IMR-90 (cell line): ENCODE results near the gene OR14C36. TPM values are rescaled to one million over a fixed set of nuclear protein-coding genes. Genes with fewer than 3 reads are reported as not detected.

Source experiments
- ATAC-seq: fragments of 200-7000 bp; cut with Tn5 transposase; 2 replicates; pipeline ENCODE4 v1.9.1; 2020; ENCODE audit warnings: low read depth, mild to moderate bottlenecking, moderate library complexity
- Bru-seq: library from RNA; stranded (reverse); fragments of 400-500 nt; gene quantifications from one replicate; lab custom pipeline; 2021; lab: Mats Ljungman, UMichigan
- BruChase-seq, 2 experiments: library from RNA; stranded (reverse); fragments of 400-500 nt; gene quantifications; one replicate each; lab custom pipeline; 2021; lab: Mats Ljungman, UMichigan
- BruUV-seq: library from RNA; stranded (reverse); fragments of 400-500 nt; replicated peaks from 2 replicates; lab custom pipeline; 2021; lab: Mats Ljungman, UMichigan
- CTCF ChIA-PET: fragments of 300-600 bp; formaldehyde crosslinking; extraction: SDS; loops from one replicate; lab custom pipeline; 2021; ENCODE audit warnings: antibody characterized with exemption; lab: Yijun Ruan, JAX
- POLR2A ChIA-PET: fragments of 300-600 bp; sonication (Branson Sonifier 250); formaldehyde crosslinking; loops from one replicate; lab custom pipeline; 2022; ENCODE audit warnings: antibody characterized with exemption; ENCODE audit not compliant: unreplicated experiment; lab: Charles Lee
- DNase-seq: peaks from one replicate; pipeline ENCODE4 v3.0.0; 2013
- H2AFZ ChIP-seq: replicated peaks from 2 replicates; pipeline ENCODE3; 2013; ENCODE audit warnings: low read length, mild to moderate bottlenecking; ENCODE audit not compliant: poor library complexity
- H2AK5ac ChIP-seq: 2 replicates; pipeline ENCODE4 v1.6.1; 2013; ENCODE audit warnings: low read depth, low read length, inconsistent platforms
- H2AK9ac ChIP-seq: replicated peaks from 2 replicates; pipeline ENCODE3; 2013; ENCODE audit warnings: mild to moderate bottlenecking, low read depth, low read length, moderate library complexity; ENCODE audit not compliant: poor library complexity
- H2BK120ac ChIP-seq: 2 replicates; pipeline ENCODE4 v1.6.1; 2013; ENCODE audit warnings: low read depth, low read length, inconsistent platforms
- H2BK15ac ChIP-seq: 3 replicates; pipeline ENCODE4 v1.6.1; 2013; ENCODE audit warnings: low read depth, low read length, inconsistent platforms
- H2BK20ac ChIP-seq: 2 replicates; pipeline ENCODE4 v1.6.1; 2013; ENCODE audit warnings: low read depth, mild to moderate bottlenecking, inconsistent platforms, low read length, moderate library complexity
- H2BK5ac ChIP-seq: 2 replicates; pipeline ENCODE4 v1.6.1; 2013; ENCODE audit warnings: mild to moderate bottlenecking, low read depth, low read length, inconsistent platforms; ENCODE audit not compliant: poor library complexity, severe bottlenecking
- H3K14ac ChIP-seq: replicated peaks from 2 replicates; pipeline ENCODE4 v1.6.1; 2013; ENCODE audit warnings: low read depth, low read length, inconsistent platforms
- H3K18ac ChIP-seq: 2 replicates; pipeline ENCODE4 v1.6.1; 2013; ENCODE audit warnings: low read depth, low read length, control low read depth
- H3K23ac ChIP-seq: 2 replicates; pipeline ENCODE4 v1.6.1; 2013; ENCODE audit warnings: low read depth, low read length, inconsistent platforms
- H3K27ac ChIP-seq: 2 replicates; pipeline ENCODE4 v1.5.1; 2013; ENCODE audit warnings: mild to moderate bottlenecking, control low read depth, low read length; ENCODE audit not compliant: insufficient read depth
- H3K27me3 ChIP-seq: 2 replicates; pipeline ENCODE4 v1.6.1; 2013; ENCODE audit warnings: low read length; ENCODE audit not compliant: control insufficient read depth, insufficient read depth
- H3K36me3 ChIP-seq: 2 replicates; pipeline ENCODE4 v1.6.1; 2013; ENCODE audit warnings: low read length, mixed read lengths; ENCODE audit not compliant: control insufficient read depth, insufficient read depth
- H3K4ac ChIP-seq: 2 replicates; pipeline ENCODE4 v1.6.1; 2013; ENCODE audit warnings: low read depth, low read length, inconsistent platforms
- H3K4me1 ChIP-seq: 2 replicates; pipeline ENCODE4 v1.6.1; 2013; ENCODE audit warnings: low read length, mixed read lengths; ENCODE audit not compliant: control insufficient read depth, insufficient read depth
- H3K4me2 ChIP-seq: 2 replicates; pipeline ENCODE4 v1.6.1; 2013; ENCODE audit warnings: low read depth, mild to moderate bottlenecking, control low read depth, low read length, moderate library complexity
- H3K4me3 ChIP-seq: 2 replicates; pipeline ENCODE4 v1.5.1; 2013; ENCODE audit warnings: low read depth, mild to moderate bottlenecking, control low read depth, low read length, moderate library complexity; ENCODE audit not compliant: insufficient read depth
- H3K56ac ChIP-seq: 2 replicates; pipeline ENCODE4 v1.6.1; 2013; ENCODE audit warnings: low read length, inconsistent platforms; ENCODE audit not compliant: insufficient read depth; ENCODE audit errors: extremely low read depth
- H3K79me1 ChIP-seq, 2 experiments: 2 replicates each; pipeline ENCODE4 v1.6.1; 2013; ENCODE audit warnings: low read length in 2 of 2, inconsistent platforms in 1 of 2, low read depth in 1 of 2
- H3K9ac ChIP-seq: 2 replicates; pipeline ENCODE4 v1.6.1; 2013; ENCODE audit warnings: low read depth, low read length, control low read depth
- H3K9me1 ChIP-seq: 2 replicates; pipeline ENCODE4 v1.6.1; 2013; ENCODE audit warnings: low read length, inconsistent platforms; ENCODE audit not compliant: insufficient read depth
- H3K9me3 ChIP-seq: 2 replicates; pipeline ENCODE4 v1.6.1; 2013; ENCODE audit warnings: low read length; ENCODE audit not compliant: control insufficient read depth, insufficient read depth
- H4K20me1 ChIP-seq: 2 replicates; pipeline ENCODE4 v1.6.1; 2013; ENCODE audit warnings: low read length, inconsistent platforms; ENCODE audit not compliant: insufficient read depth
- H4K5ac ChIP-seq: 2 replicates; pipeline ENCODE4 v1.6.1; 2013; ENCODE audit warnings: mild to moderate bottlenecking, low read depth, low read length, control low read depth
- H4K8ac ChIP-seq, 2 experiments: 2 replicates each; pipeline ENCODE4 v1.6.1; 2013; ENCODE audit warnings: low read depth in 2 of 2, low read length in 2 of 2, control low read depth in 1 of 2, inconsistent platforms in 1 of 2
- H4K91ac ChIP-seq: 2 replicates; pipeline ENCODE4 v1.6.1; 2013; ENCODE audit warnings: low read depth, low read length, inconsistent platforms; ENCODE audit not compliant: insufficient read depth
- BHLHE40 ChIP-seq: fragments of 150-350 bp; IDR thresholded peaks from 2 replicates; pipeline ENCODE4 v1.6.1; 2016; ENCODE audit warnings: mild to moderate bottlenecking, low read depth, low read length
- CEBPB ChIP-seq: IDR thresholded peaks from 2 replicates; pipeline ENCODE4 v1.6.1; 2012; ENCODE audit warnings: low read depth, low read length, improper control_type of control experiment
- CHD1 ChIP-seq: IDR thresholded peaks from 2 replicates; pipeline ENCODE4 v1.6.1; 2012; ENCODE audit warnings: low read depth, low read length, improper control_type of control experiment
- FOS ChIP-seq: fragments of 150-350 bp; IDR thresholded peaks from 2 replicates; pipeline ENCODE4 v1.6.1; 2016; ENCODE audit warnings: low read depth, low read length
- MAFK ChIP-seq: IDR thresholded peaks from 2 replicates; pipeline ENCODE4 v1.6.1; 2012; ENCODE audit warnings: low read depth, low read length, improper control_type of control experiment
- MAZ ChIP-seq: IDR thresholded peaks from 2 replicates; pipeline ENCODE4 v1.6.1; 2012; ENCODE audit warnings: low read depth, mild to moderate bottlenecking, low read length, improper control_type of control experiment, moderate library complexity, borderline replicate concordance
- MXI1 ChIP-seq: IDR thresholded peaks from 2 replicates; pipeline ENCODE4 v1.6.1; 2012; ENCODE audit warnings: low read depth, mild to moderate bottlenecking, low read length, moderate library complexity, borderline replicate concordance
- NFE2L2 ChIP-seq: fragments of 150-350 bp; IDR thresholded peaks from 2 replicates; pipeline ENCODE4 v1.6.1; 2016; ENCODE audit warnings: low read depth, mild to moderate bottlenecking, low read length
- POLR2A ChIP-seq: IDR thresholded peaks from 2 replicates; pipeline ENCODE4 v1.6.1; 2012; ENCODE audit warnings: mild to moderate bottlenecking, low read depth, low read length
- RAD21 ChIP-seq: IDR thresholded peaks from 2 replicates; pipeline ENCODE4 v1.6.1; 2012; ENCODE audit warnings: low read length, improper control_type of control experiment
- RCOR1 ChIP-seq: IDR thresholded peaks from 2 replicates; pipeline ENCODE4 v1.6.1; 2012; ENCODE audit warnings: mild to moderate bottlenecking, low read length, improper control_type of control experiment; ENCODE audit not compliant: insufficient replicate concordance
- RFX5 ChIP-seq: IDR thresholded peaks from 2 replicates; pipeline ENCODE4 v1.8.0; 2012; ENCODE audit warnings: low read depth, mild to moderate bottlenecking, low read length, moderate library complexity
- SMC3 ChIP-seq: fragments of 150-350 bp; IDR thresholded peaks from 2 replicates; pipeline ENCODE4 v1.6.1; 2016; ENCODE audit warnings: low read depth, mild to moderate bottlenecking, antibody characterized with exemption, low read length, moderate library complexity
- USF2 ChIP-seq: fragments of 150-350 bp; IDR thresholded peaks from 2 replicates; pipeline ENCODE4 v1.6.1; 2017; ENCODE audit warnings: mild to moderate bottlenecking, antibody characterized with exemption, low read length, low read depth
- WGBS, 2 experiments: methylation state at CpG; one replicate each; pipeline versions ENCODE4 v1.1.5 to v1.1.7; 2013; ENCODE audit warnings: missing lambda C conversion rate in 2 of 2; ENCODE audit not compliant: insufficient read length in 1 of 2; ENCODE audit errors: extremely low coverage in 2 of 2; 5-methylcytosine and 5-hydroxymethylcytosine counted together
- dilution Hi-C: fragments of 300-500 bp; cut with HindIII; formaldehyde crosslinking; loops from one replicate; pipeline ENCODE4 v1.14.3; 2018; ENCODE audit warnings: low sequenced_read_pairs; ENCODE audit not compliant: unreplicated experiment
- in situ Hi-C: fragments of 300-500 bp; cut with MboI; formaldehyde crosslinking; loops from 3 replicates; pipeline ENCODE4 v1.14.3; 2019; ENCODE audit warnings: low sequenced_read_pairs, inconsistent platforms, mixed read lengths
- intact Hi-C: fragments of 100-400 bp; cut with micrococcal nuclease; formaldehyde crosslinking; loops from 2 replicates; pipeline ENCODE4 v1.10.0; 2022
- long read RNA-seq: library from polyadenylated mRNA; unstranded; transcript quantifications from one replicate; pipeline ENCODE4 v2.0.0, GENCODE V29; 2021; ENCODE audit not compliant: unreplicated experiment
- polyA plus RNA-seq, 3 experiments: library from polyadenylated mRNA; depleted of rRNA; stranded (reverse); fragments of >200 nt; gene quantifications; 2 replicates each; pipeline ENCODE4 v1.2.3, GENCODE V29; 2012; ENCODE audit warnings: low replicate concordance in 1 of 3
- total RNA-seq: library from RNA; depleted of rRNA; stranded (reverse); fragments of >200 nt; gene quantifications from 2 replicates; pipeline ENCODE4 v1.2.3, GENCODE V29; 2012; rRNA removed
- TF ChIP-seq, protein P1 (sequence below): conservative IDR thresholded peaks from 2 replicates; pipeline ENCODE4 v1.5.1; 2012; ENCODE audit warnings: mild to moderate bottlenecking, low read depth, low read length, improper control_type of control experiment

The OR14C36 gene, protein sequence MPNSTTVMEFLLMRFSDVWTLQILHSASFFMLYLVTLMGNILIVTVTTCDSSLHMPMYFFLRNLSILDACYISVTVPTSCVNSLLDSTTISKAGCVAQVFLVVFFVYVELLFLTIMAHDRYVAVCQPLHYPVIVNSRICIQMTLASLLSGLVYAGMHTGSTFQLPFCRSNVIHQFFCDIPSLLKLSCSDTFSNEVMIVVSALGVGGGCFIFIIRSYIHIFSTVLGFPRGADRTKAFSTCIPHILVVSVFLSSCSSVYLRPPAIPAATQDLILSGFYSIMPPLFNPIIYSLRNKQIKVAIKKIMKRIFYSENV
- total RNA-seq (not detected in 2 replicates), polyA plus RNA-seq (2012; rRNA removed) (not detected in 2 replicates), Bru-seq, nascent RNA (not detected), BruChase-seq, experiment 1, labeled RNA remaining after a 6-hour chase (not detected), BruChase-seq, experiment 2, labeled RNA remaining after a 2-hour chase (not detected)
- not detected in 2 replicates for polyA plus RNA-seq (2012; cell fraction: cytosol; rRNA removed)
- not detected in 2 replicates for polyA plus RNA-seq (2012; cell fraction: nucleus; rRNA removed; ENCODE audit: low replicate concordance)
- long read RNA-seq: 0 reads

DNA sequence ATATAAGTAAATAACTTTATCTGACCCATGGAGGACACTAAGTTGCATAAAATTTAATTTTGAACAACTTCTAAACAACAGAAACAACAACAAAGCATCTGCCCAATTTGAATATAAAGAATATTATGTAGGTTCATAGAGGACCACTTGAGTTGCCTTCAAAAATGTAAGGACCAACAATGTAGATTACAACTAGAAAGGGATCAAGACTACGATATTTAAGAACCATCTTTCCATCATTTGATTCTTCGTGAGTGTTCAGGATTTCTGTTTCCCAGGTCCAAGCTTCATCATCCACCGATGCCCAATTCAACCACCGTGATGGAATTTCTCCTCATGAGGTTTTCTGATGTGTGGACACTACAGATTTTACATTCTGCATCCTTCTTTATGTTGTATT, at the start of gene OR14C36:
TSS of gene OR14C36 (plus strand) at position 301 of the 400 bp plus-strand sequence. CDS start at position 301, 0 bp downstream.
- no peak within 1 kb of the TSS for H2BK20ac ChIP-seq

More for the DNA sequence above, at the start of gene OR14C36:
- TF ChIP-seq RAD21 (no peak), RCOR1 (no peak), MAFK (no peak), USF2 (no peak), RFX5 (no peak), CHD1 (no peak), MAZ (no peak), NFE2L2 (no peak), MXI1 (no peak), FOS (no peak), CEBPB (no peak), BHLHE40 (no peak), POLR2A (no peak), SMC3 (no peak)
- TF ChIP-seq, protein P1, sequence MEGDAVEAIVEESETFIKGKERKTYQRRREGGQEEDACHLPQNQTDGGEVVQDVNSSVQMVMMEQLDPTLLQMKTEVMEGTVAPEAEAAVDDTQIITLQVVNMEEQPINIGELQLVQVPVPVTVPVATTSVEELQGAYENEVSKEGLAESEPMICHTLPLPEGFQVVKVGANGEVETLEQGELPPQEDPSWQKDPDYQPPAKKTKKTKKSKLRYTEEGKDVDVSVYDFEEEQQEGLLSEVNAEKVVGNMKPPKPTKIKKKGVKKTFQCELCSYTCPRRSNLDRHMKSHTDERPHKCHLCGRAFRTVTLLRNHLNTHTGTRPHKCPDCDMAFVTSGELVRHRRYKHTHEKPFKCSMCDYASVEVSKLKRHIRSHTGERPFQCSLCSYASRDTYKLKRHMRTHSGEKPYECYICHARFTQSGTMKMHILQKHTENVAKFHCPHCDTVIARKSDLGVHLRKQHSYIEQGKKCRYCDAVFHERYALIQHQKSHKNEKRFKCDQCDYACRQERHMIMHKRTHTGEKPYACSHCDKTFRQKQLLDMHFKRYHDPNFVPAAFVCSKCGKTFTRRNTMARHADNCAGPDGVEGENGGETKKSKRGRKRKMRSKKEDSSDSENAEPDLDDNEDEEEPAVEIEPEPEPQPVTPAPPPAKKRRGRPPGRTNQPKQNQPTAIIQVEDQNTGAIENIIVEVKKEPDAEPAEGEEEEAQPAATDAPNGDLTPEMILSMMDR: no peak
- Histone ChIP-seq H3K23ac (no peak within 1 kb of the TSS), H4K5ac (no peak within 1 kb of the TSS), H2AK9ac (no peak within 1 kb of the TSS), H3K14ac (no peak within 1 kb of the TSS), H3K79me1 (no peaks in the 10 kb centered on the region), H3K9ac (no peak within 1 kb of the TSS), H3K18ac (no peak within 1 kb of the TSS), H2BK120ac (no peak within 1 kb of the TSS), H3K9me3 (peaks cover 9% of the 10 kb centered on the region), H3K4me1 (no peaks in the 10 kb centered on the region), H2BK15ac (no peak within 1 kb of the TSS), H3K27ac (no peak within 1 kb of the TSS), H4K8ac (no peak within 1 kb of the TSS), H3K27me3 (no peaks in the 10 kb centered on the region), H3K4ac (no peak within 1 kb of the TSS), H3K4me2 (no peak within 1 kb of the TSS), H2AFZ (no peak within 1 kb of the TSS), H4K20me1 (no peaks in the 10 kb centered on the region), H3K36me3 (no peaks in the 10 kb centered on the region), H3K56ac (no peak within 1 kb of the TSS), H3K4me3 (no peak within 1 kb of the TSS), H4K91ac (no peak within 1 kb of the TSS), H2AK5ac (no peak within 1 kb of the TSS), H2BK5ac (no peak within 1 kb of the TSS), H3K9me1 (no peaks in the 10 kb centered on the region)
- ChIA-PET CTCF (no interaction called here), POLR2A (no interaction called here)
- no TSS peak for BruUV-seq
- ATAC-seq (no peak), DNase-seq (no peak)
- in situ Hi-C loops (no loop called here), intact Hi-C loops (no loop called here), dilution Hi-C loops (no loop called here)
- WGBS, 2 experiments: no CpG with 5 or more reads among the region's 4 CpGs
